ENCODE results near the gene TENT4A.
A peak's percentile ranks its signal among the peaks of the same experiment; 100 is the strongest.

TENT4A gene

DNA sequence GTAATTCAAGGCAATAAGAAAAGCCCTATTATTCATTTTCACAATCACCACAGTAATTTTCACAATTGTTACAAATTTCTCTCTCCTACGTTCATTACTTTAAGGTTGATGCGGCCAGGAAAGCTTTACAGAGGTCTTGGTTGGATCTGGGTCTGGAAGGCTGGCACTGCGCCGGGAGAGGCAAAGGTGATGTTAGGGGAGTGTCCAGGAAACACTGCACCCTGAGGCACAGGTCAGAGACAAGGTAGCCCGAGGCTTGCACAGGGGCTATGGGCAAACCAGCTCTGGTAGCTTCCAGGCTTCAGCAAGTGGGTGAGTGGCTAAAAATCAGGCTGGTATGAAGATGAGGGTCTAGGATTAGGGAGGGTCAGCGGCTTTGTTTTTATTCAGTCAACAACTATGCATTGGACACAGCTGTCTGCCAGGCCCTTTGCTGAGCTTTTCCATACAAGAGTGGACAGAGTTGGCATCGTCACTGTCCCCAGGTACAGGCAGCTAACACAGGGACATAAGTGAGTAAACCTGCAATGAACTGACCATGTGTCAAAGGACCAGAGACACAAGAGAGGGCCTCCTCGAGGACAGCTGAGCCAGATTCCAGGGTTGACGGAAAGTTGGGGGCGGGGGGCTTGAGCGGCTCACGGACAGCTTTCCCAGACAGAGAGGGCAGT is 12.4 kb upstream of the TENT4A start:
- DNase-seq: no peak

GRCh38 chr5:6701491-6701890 is 11.7 kb upstream of the TENT4A start:
- no peak for DNase-seq

- no peak for DNase-seq
Measured at GRCh38 chr5:6702633-6703032, 10.6 kb upstream of the TENT4A start.

DNA sequence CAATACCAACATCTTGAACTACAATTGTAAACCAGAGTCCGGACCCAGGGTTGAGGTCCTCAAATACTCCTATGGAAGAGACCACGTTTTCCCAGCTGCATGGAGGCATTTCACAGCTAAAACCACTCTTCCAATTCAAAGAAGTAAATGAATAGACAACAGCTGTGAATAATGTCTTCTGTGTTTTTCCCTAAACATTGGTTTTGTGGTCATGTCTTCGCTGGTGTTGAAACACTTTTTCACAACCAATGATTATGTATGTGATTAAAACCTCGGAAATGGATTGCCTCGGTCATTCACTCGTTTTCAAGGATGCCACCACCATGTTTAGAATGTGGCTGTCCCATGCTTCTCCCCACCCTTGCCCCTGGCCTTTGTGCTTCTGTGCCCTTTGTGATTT is 9.4 kb upstream of the TENT4A start:
- no peak for DNase-seq

GRCh38 chr5:6704361-6704851 is 8.8 kb upstream of the TENT4A start:
- no peak for DNase-seq

GRCh38 chr5:6705088-6705487 is 8.1 kb upstream of the TENT4A start:
- DNase-seq: no peak

DNA sequence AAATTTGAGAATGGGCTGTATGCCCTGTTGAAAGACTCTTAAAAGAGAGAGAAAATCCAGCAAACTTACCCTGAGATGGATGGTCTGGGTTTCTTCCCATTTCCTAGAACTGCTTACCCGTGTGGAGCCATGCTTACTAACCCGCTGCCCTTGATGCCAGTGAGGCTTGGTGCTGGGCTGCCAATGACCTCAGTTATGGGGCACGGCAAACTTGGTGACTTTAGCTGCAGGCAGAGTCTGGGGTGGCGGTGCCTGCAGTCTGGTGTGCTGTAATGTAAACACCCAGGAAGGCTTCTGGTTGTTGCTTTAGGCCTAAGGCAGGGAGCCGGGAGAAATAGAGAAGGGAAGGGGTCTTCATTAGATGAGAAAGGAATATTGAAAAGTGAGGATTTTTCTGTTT is 7.3 kb upstream of the TENT4A start:
- no peak for DNase-seq

DNA sequence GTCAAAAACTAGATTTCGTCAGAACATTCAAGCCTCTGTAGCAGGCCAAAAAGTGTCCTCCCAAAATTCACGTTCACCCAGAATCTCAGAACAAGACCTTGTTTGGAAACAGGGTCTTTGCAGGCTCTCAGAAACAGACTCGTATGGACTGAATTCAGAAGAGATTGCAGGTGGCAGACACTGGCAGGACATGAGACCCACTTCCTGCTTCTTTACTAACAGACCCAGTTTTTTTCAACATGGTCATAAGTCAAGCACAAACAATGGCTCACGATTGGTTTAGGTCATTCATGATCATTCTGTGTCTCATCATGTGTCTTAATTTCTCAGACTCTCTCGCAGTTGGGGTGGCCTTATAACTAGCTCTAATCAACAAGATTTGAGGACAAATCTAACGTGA is 5.4 kb upstream of the TENT4A start:
- no peak for DNase-seq

DNA sequence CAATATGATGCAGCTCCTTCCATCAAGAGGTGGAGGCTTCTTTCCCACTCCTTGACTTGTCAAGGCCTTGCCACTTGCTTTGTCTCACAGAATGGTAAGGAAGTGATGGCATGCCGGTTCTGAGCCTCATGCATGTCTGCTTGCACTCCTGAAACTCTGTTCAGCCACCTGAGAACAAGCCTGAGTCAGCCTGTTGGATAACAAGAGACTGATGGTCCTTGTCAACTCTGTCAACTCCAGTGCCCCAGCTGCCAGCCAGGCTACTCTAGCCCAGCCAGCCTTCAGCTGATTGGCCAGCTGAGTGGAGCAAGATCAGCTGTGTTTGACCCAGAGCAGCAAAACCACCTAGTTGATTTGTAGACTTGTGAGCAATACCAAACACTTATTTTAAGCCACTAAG is 4.4 kb upstream of the TENT4A start:
- DNase-seq: no peak

- DNase-seq: no peak
Measured at GRCh38 chr5:6710070-6710469, 3.2 kb upstream of the TENT4A start.

GRCh38 chr5:6710551-6711318 is 2.5 kb upstream of the TENT4A start:
- DNase-seq: no peak

DNA sequence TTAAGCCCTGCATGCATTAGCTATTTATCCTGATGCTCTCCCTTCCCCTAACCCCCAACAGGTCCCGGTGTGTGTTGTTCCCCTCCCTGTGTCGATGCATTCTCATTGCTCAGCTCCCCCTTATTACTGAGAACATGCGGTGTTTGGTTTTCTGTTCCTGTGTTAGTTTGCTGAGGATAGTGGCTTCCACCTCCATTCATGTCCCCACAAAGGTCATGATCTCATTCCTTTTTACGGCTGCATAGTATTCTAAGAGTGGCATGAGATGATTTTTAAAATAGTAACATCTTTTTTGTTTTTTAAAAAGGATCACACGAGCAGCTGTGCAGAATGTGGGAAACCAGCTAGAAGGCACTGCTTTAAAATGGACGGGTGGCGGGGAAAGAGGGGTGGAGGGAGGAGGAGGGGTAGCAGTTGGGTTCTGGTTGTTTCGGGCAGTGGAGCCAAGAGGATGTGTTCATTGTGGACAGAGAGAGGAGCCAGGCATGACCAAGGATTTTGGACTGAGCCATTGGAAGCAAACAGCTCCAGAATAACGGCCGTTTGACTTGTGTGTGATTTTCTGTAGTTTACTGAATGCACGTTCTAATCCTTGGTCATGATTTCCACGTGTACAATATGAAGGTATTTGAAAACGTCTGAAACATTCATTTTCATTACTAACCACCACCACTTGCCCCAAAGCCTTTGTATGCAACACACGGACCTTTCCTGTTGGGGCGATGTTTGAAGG is 1.7 kb upstream of the TENT4A start:
- DNase-seq: no peak

DNA sequence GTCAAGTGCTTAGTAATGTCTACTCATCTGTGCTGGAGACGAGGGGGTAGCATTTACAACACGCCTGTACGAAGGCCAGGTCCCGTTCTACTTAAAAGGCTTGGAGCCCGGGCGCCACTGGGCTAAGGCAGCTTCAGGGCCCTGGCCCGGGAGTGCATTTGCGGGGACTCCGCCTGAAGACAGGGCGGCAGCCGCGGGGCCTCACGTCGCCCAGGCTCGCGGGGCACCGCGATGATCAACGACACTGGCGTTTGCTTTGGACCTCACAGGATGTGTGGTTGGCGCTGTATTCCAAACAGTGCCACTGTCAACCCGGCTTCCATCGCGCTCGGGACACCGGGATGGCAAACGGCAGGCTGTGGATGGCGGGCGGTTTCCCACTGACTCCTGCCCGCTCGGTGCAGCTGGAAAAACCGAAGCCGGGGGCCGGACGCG is 1.1 kb upstream of the TENT4A start:
- DNase-seq: peak; percentile 49

GRCh38 chr5:6712577-6713273 is 507 bp upstream of the TENT4A start:
- peak; percentile 97 for DNase-seq

DNA sequence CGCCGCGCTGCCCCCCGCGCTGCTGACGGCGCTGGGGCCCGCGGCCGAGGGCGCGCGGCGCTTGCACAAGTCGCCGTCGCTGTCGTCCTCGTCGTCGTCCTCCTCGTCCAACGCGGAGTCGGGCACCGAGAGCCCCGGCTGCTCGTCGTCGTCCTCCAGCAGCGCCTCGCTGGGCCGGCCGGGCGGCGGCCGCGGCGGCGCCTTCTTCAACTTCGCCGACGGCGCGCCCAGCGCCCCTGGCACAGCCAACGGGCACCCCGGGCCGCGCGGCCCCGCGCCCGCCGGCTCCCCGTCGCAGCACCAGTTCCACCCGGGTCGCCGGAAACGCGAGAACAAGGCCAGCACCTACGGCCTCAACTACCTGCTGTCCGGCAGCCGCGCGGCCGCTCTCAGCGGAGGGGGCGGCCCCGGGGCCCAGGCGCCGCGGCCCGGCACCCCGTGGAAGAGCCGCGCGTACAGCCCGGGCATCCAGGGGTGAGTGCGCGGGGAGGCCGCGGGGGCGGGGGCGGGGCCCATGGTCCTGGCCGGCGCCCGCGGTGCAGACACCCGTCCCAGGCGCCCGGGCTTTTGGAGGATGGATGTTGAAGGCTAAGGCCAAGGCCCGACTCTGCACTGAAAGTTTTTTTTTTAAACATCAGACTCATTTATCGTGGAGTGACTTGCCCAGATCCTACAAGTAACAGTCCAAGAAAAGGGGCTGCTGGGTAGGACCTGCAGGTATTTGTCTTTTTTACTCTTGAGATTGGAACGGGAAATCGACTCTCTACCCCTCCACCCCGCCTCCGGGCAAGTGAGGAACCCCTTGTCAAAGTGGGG is 1.2 kb downstream of the TENT4A start:
- DNase-seq: peak; percentile 17

DNA sequence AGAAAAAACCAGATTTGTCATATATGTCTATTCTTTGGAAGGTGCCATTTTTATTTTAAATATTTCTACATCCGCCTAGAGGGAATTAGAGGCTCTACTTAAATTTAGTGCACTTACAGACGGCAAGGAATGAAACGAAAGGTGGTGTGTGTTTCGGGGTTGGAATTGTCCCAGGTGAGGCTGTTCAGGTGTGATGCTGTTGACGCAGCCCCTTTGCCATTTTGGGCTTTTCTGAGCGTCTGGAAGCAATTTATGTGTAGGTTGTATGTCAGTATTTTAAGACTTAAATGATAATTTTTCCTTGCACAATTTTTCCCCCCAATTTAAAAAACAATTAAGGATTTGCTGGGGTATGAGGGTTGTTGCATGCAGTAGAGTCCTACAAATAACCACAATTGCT is 2.0 kb downstream of the TENT4A start:
- no peak for DNase-seq

DNA sequence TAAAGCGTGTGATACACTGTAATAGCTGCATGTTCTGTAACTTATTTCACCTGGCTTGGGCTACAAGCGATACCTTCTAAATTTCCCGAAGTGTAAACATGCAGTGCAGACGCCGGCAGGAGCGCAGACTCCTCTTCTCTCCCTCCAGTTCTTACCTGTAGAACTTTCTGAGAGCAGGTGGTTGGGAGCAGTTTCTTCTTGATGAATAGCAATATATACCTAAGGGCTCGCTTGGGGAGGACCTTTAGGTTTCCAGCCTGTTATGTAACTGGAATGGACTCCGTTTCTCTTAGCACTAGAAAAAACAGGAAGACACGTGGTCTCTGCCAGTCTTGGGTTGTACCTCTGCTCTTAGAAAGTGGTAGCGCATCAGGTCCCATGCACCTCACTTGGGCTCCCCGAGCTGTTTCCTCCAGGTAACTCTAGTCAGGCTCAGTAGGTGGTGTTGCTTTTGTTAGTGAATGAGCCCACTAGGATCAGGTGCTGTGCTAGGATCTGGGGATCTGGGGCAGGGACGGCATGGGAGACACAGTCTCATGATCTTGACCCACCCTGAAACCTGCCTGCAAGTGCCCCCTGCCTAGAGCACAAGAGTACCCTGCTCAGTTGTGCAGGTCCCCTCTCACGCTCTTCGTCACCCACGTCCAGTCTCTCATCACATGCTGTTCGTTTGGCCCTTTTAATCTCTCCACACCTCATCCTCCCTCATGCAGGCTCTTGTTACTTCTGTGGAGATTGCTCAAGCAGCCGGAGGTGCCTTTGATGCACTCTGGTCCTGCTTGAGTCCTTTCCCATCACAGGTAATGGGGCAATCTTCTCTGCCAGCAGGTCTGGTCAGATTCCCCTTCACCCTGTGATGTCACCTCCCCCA is 2.8 kb downstream of the TENT4A start:
- DNase-seq: no peak

DNA sequence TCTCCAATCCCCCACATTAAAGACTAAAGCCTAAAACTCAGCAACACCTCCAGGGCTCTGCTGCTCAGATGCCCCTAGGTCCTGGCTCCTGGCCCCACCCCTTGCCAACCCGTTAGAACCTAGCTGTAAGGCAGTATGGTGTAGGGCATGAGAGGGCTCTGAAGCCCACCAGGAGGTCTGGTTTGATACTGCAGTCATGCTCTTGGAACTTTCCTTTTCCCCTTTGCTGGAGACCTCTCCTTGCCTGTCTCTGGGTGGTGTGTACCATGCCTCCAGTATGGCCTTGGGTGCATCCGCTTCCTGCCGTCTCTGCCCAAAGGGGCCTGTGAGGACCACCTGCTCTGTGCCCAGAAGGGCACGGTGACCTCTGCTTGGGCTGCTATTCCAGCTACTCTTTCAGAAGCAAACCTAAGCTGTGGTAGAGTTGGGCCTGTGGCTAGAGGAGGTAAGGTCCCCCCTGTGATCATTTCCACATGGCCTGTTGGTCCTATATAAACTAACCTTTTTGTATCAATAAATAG is 3.5 kb downstream of the TENT4A start:
- no peak for DNase-seq

DNA sequence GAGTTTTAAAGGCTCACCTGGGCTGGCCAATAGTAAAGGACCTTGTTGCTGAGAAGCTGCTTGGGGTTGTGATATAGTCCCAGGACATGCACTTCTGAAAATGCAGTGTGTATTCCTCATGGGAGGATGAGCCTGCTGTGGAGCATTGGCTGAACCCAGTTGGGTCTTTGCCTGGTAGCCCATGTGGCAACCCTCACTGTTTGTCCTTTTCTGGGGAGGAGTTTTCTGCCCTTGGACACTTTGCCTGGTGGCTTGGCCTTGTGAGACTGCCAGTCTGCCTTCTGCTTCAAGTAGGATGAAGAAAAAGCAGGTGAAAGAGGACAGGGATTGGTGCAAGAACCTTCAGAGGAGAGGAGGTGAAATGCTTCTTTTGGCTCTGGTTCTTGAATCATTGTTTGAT is 4.0 kb downstream of the TENT4A start:
- DNase-seq: no peak

- DNase-seq: no peak
Measured at GRCh38 chr5:6717687-6718086, 4.5 kb downstream of the TENT4A start.

DNA sequence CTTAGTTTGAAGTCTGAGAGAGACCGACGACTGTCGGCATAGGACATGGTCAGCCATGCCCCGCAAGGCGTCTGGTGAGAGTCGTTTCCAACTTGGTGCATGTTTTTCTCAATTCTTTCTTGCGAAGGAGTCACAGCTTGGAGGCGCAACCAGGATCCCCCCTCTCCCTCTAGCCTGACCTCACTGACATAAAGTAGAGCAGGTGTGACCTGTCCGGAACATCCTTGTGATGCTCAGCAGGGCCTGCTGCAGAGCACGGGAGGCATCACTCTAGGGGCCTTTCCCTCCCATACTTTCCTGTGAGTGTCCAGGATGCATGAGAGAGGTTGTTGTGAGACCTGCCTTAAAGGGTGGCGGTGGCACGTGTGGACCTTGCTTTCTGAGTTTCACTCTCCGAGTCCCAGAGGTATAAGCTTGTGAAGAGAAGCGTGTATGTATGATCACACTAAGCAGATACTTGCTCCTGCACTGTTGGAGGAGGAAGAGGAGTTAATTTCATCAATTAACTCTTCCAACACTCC is 5.0 kb downstream of the TENT4A start:
- no peak for DNase-seq

Data from NCI-H1092 treated with DMSO at 0.1 percent for 48 hours (cell line).